Activated T-cell treated with anti-CD3 and anti-CD28 coated beads for 4 hours (primary cell): Measurements from ENCODE around the gene CNIH3.

ENCODE experiments used
- DNase-seq: peaks from one replicate; pipeline ENCODE4 v3.0.0-alpha.2; 2020

Gene CNIH3

GRCh38 chr1:224749916-224750315 lies 133.8 kb downstream of the CNIH3 start:
- no peak for DNase-seq

GRCh38 chr1:224751624-224752311 lies 135.7 kb downstream of the CNIH3 start:
- no peak for DNase-seq

- DNase-seq: no peak
These were observed 137.4 kb downstream of the CNIH3 start for GRCh38 chr1:224753491-224753890.

- no peak for DNase-seq
These were observed 139.5 kb downstream of the CNIH3 start for GRCh38 chr1:224755586-224755985.

- DNase-seq: no peak
These were observed 141.4 kb downstream of the CNIH3 start for GRCh38 chr1:224757508-224757907.

DNA sequence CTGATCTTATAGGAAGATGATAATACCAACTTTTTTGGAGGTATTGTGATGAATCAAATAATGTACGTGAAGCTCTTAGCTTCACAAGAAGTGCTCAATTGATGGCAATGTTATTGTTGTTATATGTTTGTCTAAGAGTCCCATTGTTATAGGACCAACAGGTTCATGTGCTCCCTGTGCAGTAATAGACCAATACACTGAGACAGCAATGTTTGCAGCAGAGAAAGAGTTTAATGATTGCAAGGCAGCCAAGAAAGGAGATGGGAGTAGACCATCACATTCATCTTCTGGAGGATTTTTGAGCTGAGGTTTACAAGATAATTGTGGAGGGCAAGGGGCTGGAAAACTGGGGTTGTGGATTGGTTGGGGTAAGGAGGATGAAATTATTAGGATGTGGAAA lies 143.0 kb downstream of the CNIH3 start:
- DNase-seq: no peak

GRCh38 chr1:224759681-224760091 lies 143.6 kb downstream of the CNIH3 start:
- no peak for DNase-seq

DNA sequence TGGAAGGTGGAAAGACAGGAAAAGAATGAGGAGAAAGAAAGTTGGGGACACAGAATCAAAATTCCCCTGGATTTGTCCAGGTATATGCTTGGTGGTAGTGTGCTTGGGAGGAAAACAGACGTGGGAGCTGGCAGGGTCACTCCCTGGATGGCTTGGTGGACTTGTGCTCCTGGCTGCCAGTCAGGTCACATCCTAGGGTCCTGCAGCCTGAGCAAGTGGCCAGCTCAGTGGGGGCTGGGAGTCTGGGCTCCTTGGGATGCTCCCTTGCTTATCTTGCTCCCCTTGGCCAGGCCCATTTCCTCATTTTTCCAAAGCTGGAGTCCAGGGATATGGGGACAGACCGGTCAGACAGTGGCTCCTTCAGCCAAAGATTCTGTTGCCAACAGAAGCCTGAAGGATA lies 144.0 kb downstream of the CNIH3 start:
- DNase-seq: no peak

DNA sequence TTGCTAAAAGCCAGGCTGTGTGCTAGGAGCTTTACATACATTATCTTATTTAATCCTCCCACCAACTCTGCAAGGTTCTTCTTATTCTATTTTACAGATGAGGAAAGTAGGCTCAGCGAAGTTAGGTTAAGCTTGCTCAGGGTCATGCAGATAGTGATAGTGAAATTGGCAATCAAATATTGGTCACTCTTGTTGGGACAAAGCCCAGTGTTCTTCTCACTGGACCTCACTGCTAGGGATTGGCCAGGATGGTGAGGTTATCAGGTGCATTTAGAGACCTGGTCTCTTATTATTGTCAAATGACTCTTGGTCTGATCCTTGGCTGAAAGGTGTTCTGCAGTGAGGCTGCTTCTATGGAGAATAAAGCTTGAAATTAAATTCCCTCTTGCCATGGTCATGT lies 145.1 kb downstream of the CNIH3 start:
- DNase-seq: no peak

DNA sequence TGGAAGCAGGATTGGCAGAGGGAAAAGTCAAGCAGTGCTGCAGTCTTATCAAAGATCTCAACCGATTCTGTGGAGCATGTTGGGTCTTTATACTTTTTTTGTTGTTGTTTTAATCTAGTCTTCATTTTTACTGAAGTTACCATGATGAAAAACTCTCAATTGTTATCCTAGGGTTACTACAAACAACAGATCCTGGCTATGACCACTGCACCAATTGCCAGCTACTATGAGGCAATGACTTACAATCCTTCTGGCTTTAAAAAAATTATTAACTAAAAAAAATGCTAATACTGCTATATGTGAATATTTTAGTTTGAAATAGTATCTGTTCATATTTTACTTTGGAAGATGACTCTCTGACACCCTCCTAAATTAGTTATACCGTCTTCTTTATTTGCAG lies 145.9 kb downstream of the CNIH3 start:
- no peak for DNase-seq

DNA sequence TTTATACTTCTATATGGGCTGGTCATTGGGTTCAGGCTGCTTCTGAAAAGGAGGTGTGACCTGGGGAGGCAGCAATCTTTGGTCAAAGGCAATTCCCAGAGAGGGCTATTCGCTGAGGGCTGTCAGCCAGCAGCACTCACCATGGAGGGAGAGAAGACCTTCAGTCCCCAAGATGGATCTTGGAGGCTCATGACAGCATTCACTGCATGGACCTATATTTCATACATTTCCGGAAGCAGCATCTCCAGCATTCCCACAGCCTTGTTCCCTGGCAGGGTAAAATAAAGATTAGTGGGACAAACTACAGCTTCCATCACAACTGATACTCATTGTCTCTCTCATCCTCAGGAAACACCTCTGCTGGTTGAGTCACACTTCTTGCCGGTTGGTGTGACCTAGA lies 146.6 kb downstream of the CNIH3 start:
- no peak for DNase-seq

- no peak for DNase-seq
These were observed 147.1 kb downstream of the CNIH3 start for GRCh38 chr1:224763126-224763775.

DNA sequence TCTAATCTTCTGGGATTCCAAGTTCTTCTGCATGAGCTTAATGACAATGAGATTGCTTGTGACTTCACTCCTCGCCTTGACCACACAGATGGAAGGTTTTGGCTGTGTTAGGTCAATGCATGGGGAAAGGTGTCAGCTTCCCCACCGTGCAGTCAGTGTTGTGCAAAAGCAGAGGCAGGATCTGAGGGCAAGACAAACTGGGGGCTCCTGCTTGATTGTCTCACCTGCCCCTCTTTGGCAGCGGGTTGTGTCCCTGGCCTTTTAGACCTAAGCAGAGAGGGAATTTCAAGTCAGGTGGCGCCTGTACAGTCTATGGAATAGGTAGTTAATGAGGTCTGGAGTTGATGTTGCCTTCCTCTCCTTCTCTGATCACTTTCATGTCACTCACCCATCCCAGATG lies 150.1 kb downstream of the CNIH3 start:
- DNase-seq: no peak

DNA sequence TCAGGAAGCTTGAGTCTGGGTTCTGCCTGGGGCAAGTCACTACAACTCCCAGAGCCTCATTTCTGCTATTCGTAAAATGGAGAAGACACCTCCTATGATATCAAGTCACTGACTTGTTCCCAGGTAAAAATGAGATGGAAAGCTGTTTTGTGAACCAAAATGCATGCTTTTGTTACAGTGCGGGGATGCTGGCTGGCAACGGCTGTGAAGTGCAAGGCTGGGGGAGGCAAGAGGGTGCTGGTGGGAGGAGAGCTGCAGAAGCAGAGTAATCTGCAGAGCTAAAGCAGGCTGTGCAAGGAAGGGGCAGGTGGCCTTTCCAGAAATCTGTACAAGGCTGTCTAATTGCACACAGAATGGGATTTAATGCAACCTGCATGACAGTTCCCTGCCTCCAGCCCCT lies 150.9 kb downstream of the CNIH3 start:
- DNase-seq: no peak

DNA sequence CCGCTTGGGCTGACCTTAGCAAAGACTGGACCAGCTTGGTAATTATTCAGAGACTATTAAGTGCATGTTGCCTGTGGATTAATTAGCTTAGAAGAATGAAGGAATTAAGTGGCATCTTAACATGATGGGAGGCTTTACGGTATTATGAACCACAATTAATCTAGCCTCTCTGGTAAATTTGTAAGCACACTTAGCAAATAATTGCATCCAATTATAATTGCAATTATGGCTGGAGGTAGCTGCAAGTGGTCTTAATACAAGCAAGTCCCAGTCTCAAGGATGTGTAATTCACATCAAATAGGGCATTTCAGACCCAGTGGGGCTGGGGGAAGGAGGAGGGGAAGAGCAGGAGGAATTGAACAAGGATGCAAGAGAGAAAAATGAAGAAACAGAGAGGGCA lies 151.6 kb downstream of the CNIH3 start:
- no peak for DNase-seq

DNA sequence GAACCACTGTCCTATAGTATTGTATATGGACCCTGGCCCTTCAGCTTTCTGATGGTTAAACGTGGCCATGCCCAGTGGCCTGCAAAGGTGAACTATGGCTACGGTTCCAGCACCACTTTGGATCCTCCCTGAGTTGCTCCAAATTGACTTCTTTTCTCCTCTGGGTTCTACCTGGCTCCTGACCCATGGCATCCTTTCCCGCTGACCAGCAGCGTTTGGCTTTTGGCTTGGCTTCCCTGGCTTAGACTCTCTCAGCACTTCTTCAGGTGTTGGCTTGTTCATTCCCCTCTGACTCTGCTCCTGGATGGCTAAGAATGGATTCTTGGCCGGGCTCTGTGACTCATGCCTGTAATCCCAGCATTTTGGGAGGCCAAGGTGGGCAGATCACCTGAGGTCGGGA lies 152.9 kb downstream of the CNIH3 start:
- DNase-seq: no peak

- no peak for DNase-seq
These were observed 153.6 kb downstream of the CNIH3 start for GRCh38 chr1:224769452-224770335.

DNA sequence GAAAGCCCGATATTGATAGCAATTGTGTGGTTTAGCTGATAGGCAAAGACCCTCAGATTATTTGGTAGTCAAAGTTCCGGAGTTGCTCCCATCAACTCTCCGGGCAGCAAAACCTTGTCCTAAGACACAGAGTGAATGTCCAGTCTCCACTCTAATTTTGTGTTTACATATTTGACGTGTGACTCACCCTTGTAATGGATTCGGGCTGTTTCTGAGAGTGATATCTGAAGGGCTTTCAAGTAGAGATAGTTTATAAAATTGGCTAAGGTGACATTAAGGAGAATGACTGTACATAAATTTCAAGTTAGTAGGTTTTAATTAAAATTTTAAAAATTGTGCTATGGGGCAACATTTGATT lies 154.2 kb downstream of the CNIH3 start:
- DNase-seq: no peak

GRCh38 chr1:224773646-224774045 lies 157.5 kb downstream of the CNIH3 start:
- no peak for DNase-seq

- no peak for DNase-seq
These were observed 158.3 kb downstream of the CNIH3 start for GRCh38 chr1:224774378-224774777.

DNA sequence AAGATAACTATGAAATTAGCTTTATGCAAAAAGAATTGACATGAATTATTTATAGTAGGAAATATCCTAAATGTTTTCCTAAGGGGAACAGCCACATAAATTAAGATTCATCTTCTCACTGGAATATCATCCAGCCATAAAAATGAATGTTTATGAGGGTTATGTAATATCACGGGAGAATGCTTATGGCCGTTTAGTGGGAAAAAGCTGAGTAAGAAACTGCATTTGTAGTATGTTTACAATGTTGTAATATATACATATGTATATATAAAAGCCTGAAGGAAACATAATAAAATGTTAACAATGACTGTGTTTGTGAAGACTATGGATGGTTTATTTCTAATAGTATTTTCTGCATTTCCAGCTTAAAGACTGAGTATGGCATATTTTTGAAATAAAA lies 161.1 kb downstream of the CNIH3 start:
- DNase-seq: no peak

- DNase-seq: no peak
These were observed 163.4 kb downstream of the CNIH3 start for GRCh38 chr1:224779536-224779935.

- DNase-seq: no peak
These were observed 164.6 kb downstream of the CNIH3 start for GRCh38 chr1:224780736-224781135.

- DNase-seq: no peak
These were observed 165.7 kb downstream of the CNIH3 start for GRCh38 chr1:224781800-224782199.
